ENCODE results near the gene NPTX1. TPM values are rescaled to one million over a fixed set of nuclear protein-coding genes. Genes with fewer than 3 reads are reported as not detected.

Gene NPTX1
- total and polyA plus RNA-seq, 2 of the 13 experiments (the other 11 are each of a cell fraction or from before 2014, with no cell fraction given): 0.01 TPM; not detected in 1

GRCh38 chr17:80441133-80441578 lies 35.3 kb downstream of the NPTX1 start (continued):
- TF ChIP-seq ZBTB46 (CRISPR knock-in tag; IDR thresholded peaks at IDR 0.05; ENCODE audit: borderline replicate concordance): no peak
- peak; percentile 41; the same call in 1 of the 2 replicates for TF ChIP-seq CSRNP1 (CRISPR knock-in tag; IDR thresholded peaks at IDR 0.05)
- 0 out of 2 replicates have a peak, but pooled peaks have one; percentile 71 for TF ChIP-seq FLYWCH1 (CRISPR knock-in tag; IDR thresholded peaks at IDR 0.05)
- TF ChIP-seq, protein P1, sequence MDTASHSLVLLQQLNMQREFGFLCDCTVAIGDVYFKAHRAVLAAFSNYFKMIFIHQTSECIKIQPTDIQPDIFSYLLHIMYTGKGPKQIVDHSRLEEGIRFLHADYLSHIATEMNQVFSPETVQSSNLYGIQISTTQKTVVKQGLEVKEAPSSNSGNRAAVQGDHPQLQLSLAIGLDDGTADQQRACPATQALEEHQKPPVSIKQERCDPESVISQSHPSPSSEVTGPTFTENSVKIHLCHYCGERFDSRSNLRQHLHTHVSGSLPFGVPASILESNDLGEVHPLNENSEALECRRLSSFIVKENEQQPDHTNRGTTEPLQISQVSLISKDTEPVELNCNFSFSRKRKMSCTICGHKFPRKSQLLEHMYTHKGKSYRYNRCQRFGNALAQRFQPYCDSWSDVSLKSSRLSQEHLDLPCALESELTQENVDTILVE (CRISPR knock-in tag; IDR thresholded peaks at IDR 0.05): peak; percentile 85
- peak; percentile 96 to 98 for TF ChIP-seq REST (IDR thresholded peaks at IDR 0.05; ENCODE audit: borderline replicate concordance in 1 of 2, low read depth in 1 of 2, low read length in 2 of 2)
- no peak for TF ChIP-seq ZNF562 (CRISPR knock-in tag; IDR thresholded peaks at IDR 0.05; ENCODE audit: borderline replicate concordance)
- peak; percentile 80; the same call in 1 of the 2 replicates for TF ChIP-seq HOXD1 (CRISPR knock-in tag; IDR thresholded peaks at IDR 0.05)
- no peak for TF ChIP-seq TAF15 (IDR thresholded peaks at IDR 0.05; ENCODE audit: low read depth, low read length, poor library complexity, severe bottlenecking)
- no peak for TF ChIP-seq CEBPZ (IDR thresholded peaks at IDR 0.05; ENCODE audit: low read length)
- no peak; the same call in 1 of the 2 replicates for TF ChIP-seq BHLHE40 (IDR thresholded peaks at IDR 0.05; ENCODE audit: low read length)
- TF ChIP-seq NFYB (CRISPR knock-in tag; IDR thresholded peaks at IDR 0.05): peak; percentile 46
- TF ChIP-seq, protein P2, sequence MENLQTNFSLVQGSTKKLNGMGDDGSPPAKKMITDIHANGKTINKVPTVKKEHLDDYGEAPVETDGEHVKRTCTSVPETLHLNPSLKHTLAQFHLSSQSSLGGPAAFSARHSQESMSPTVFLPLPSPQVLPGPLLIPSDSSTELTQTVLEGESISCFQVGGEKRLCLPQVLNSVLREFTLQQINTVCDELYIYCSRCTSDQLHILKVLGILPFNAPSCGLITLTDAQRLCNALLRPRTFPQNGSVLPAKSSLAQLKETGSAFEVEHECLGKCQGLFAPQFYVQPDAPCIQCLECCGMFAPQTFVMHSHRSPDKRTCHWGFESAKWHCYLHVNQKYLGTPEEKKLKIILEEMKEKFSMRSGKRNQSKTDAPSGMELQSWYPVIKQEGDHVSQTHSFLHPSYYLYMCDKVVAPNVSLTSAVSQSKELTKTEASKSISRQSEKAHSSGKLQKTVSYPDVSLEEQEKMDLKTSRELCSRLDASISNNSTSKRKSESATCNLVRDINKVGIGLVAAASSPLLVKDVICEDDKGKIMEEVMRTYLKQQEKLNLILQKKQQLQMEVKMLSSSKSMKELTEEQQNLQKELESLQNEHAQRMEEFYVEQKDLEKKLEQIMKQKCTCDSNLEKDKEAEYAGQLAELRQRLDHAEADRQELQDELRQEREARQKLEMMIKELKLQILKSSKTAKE (CRISPR knock-in tag; IDR thresholded peaks at IDR 0.05; ENCODE audit: borderline replicate concordance): 0 out of 2 replicates have a peak, but pooled peaks have one; percentile 22
